Endothelial cell of umbilical vein (primary cell): Measurements from ENCODE around the gene TCF7L2. TPM values are rescaled to one million over a fixed set of nuclear protein-coding genes. Genes with fewer than 3 reads are reported as not detected.

ENCODE experiments used
- BruUV-seq: library from RNA; stranded (reverse); fragments of 400-500 nt; replicated peaks from 2 replicates; lab custom pipeline; 2021; lab: Mats Ljungman, UMichigan
- CTCF ChIA-PET: fragments of 300-600, 350-600 bp; sonication (Branson Sonifier 250); formaldehyde crosslinking; loops from one replicate; lab custom pipeline; 2021; ENCODE audit warnings: antibody characterized with exemption, inconsistent platforms; lab: Charles Lee
- POLR2A ChIA-PET: fragments of 300-600, 350-600 bp; sonication (Branson Sonifier 250); formaldehyde crosslinking; loops from one replicate; lab custom pipeline; 2021; ENCODE audit warnings: antibody characterized with exemption, inconsistent platforms; lab: Charles Lee
- DNase-seq: peaks from one replicate; pipeline ENCODE4 v3.0.0-alpha.2; 2011; ENCODE audit warnings: low read depth, low spot score
- FAIRE-seq: peaks from 2 replicates; lab custom pipeline; 2011; peaks lifted over from hg19 to GRCh38; lab: Jason Lieb, UNC
- H2AFZ ChIP-seq: 2 replicates; pipeline ENCODE4 v1.6.0; 2012; ENCODE audit warnings: low read depth, low read length, control low read depth, inconsistent platforms
- H3K27ac ChIP-seq: 2 replicates; pipeline ENCODE4 v1.5.1; 2011; ENCODE audit warnings: low read depth, mild to moderate bottlenecking, control low read depth, low read length, moderate library complexity; ENCODE audit not compliant: insufficient read depth
- H3K27me3 ChIP-seq, 2 experiments: 2 replicates each; pipeline versions ENCODE4 v1.6.0 to v1.6.1; 2011; ENCODE audit warnings: low read length in 2 of 2, mixed read lengths in 1 of 2; ENCODE audit not compliant: control insufficient read depth in 2 of 2, insufficient read depth in 2 of 2
- H3K36me3 ChIP-seq, 2 experiments: 2 replicates in 1 of 2; 3 replicates in 1 of 2; pipeline ENCODE4 v1.5.1; 2011; ENCODE audit warnings: low read length in 2 of 2, mild to moderate bottlenecking in 1 of 2, moderate library complexity in 1 of 2; ENCODE audit not compliant: control insufficient read depth in 2 of 2, insufficient read depth in 2 of 2; ENCODE audit errors: extremely low read depth in 1 of 2
- H3K4me1 ChIP-seq: 3 replicates; pipeline ENCODE4 v1.5.1; 2011; ENCODE audit warnings: mild to moderate bottlenecking, low read length; ENCODE audit not compliant: control insufficient read depth, insufficient read depth; ENCODE audit errors: extremely low read depth
- H3K4me2 ChIP-seq: 2 replicates; pipeline ENCODE4 v1.6.1; 2011; ENCODE audit warnings: low read length, control low read depth, mixed read lengths; ENCODE audit not compliant: insufficient read depth
- H3K4me3 ChIP-seq, 3 experiments: fragments of 200-600 bp in 1 of 3; sonication (generic), shearing (Covaris generic) in 1 of 3; replicated peaks in 1 of 3; 2 replicates each; pipeline ENCODE4 v1.5.1; 2011 to 2016; ENCODE audit warnings: control low read depth in 3 of 3, low read length in 3 of 3, mild to moderate bottlenecking in 2 of 3, inconsistent platforms in 1 of 3, low read depth in 1 of 3, moderate library complexity in 1 of 3; ENCODE audit not compliant: insufficient read depth in 1 of 3
- H3K79me2 ChIP-seq: 2 replicates; pipeline ENCODE4 v1.6.0; 2012; ENCODE audit warnings: low read length, inconsistent platforms; ENCODE audit not compliant: control insufficient read depth, insufficient read depth
- H3K9ac ChIP-seq: replicated peaks from 2 replicates; pipeline ENCODE3; 2011; ENCODE audit warnings: low read length, control low read depth; ENCODE audit not compliant: insufficient read depth; ENCODE audit errors: extremely low read depth
- H3K9me1 ChIP-seq: replicated peaks from 3 replicates; pipeline ENCODE4 v1.6.0; 2011; ENCODE audit warnings: mild to moderate bottlenecking, low read length; ENCODE audit not compliant: control insufficient read depth, insufficient read depth; ENCODE audit errors: extremely low read depth
- H3K9me3 ChIP-seq: replicated peaks from 2 replicates; pipeline ENCODE4 v1.5.1; 2012; ENCODE audit warnings: low read length, inconsistent platforms; ENCODE audit not compliant: control insufficient read depth, insufficient read depth
- H4K20me1 ChIP-seq: replicated peaks from 2 replicates; pipeline ENCODE3; 2011; ENCODE audit warnings: mild to moderate bottlenecking, low read length; ENCODE audit not compliant: control insufficient read depth, insufficient read depth; ENCODE audit errors: extremely low read depth
- EZH2 ChIP-seq: IDR thresholded peaks from 2 replicates; pipeline ENCODE4 v1.6.1; 2012; ENCODE audit warnings: borderline replicate concordance, low read depth, mild to moderate bottlenecking, moderate library complexity, low read length, inconsistent platforms; ENCODE audit not compliant: severe bottlenecking
- FOS ChIP-seq: IDR thresholded peaks from 2 replicates; pipeline ENCODE4 v1.6.1; 2011; ENCODE audit warnings: mild to moderate bottlenecking, low read length, moderate library complexity, borderline replicate concordance; ENCODE audit not compliant: insufficient read depth
- GATA2 ChIP-seq: IDR thresholded peaks from 2 replicates; pipeline ENCODE4 v1.7.0; 2011; ENCODE audit warnings: low read depth, mild to moderate bottlenecking, moderate library complexity, mixed read lengths, low read length; ENCODE audit not compliant: insufficient read length, insufficient read depth
- JUN ChIP-seq: IDR thresholded peaks from 2 replicates; pipeline ENCODE4 v1.6.1; 2011; ENCODE audit warnings: borderline replicate concordance, low read depth; ENCODE audit not compliant: insufficient read length, insufficient read depth
- MYC ChIP-seq: IDR thresholded peaks from one replicate; pipeline ENCODE4 v1.6.1; 2011; ENCODE audit warnings: mild to moderate bottlenecking, low read depth, low read length
- POLR2A ChIP-seq: IDR thresholded peaks from 2 replicates; pipeline ENCODE4 v1.6.1; 2012; ENCODE audit warnings: low read depth, mild to moderate bottlenecking, control low read depth, low read length
- POLR2AphosphoS5 ChIP-seq: IDR thresholded peaks from 2 replicates; pipeline ENCODE4 v1.6.1; 2012; ENCODE audit warnings: low read depth, mild to moderate bottlenecking, control low read depth, low read length, moderate library complexity; ENCODE audit not compliant: insufficient read depth
- dilution Hi-C: fragments of 300-500 bp; cut with MboI; formaldehyde crosslinking; loops from one replicate; pipeline ENCODE4 v1.15.0; 2019; ENCODE audit warnings: low sequenced_read_pairs; ENCODE audit not compliant: extremely low pct_ligation_motif_present
- intact Hi-C: fragments of 100-400 bp; cut with micrococcal nuclease; formaldehyde crosslinking; loops from one replicate; pipeline ENCODE4 v1.10.0; 2022
- polyA plus RNA-seq, 4 experiments: library from polyadenylated mRNA; depleted of rRNA in 3 of 4; stranded (reverse) in 3 of 4; unstranded in 1 of 4; fragments of >200 nt; gene quantifications; 2 replicates each; pipeline versions ENCODE4 v1.2.1 to v1.2.3, GENCODE V29; 2011 to 2012; ENCODE audit warnings: missing spikeins in 1 of 4
- total RNA-seq: library from RNA; stranded (reverse); gene quantifications from 2 replicates; pipeline ENCODE4 v1.2.3, GENCODE V29; 2021
- TF ChIP-seq, protein P1 (sequence below): IDR thresholded peaks from 2 replicates; pipeline ENCODE4 v1.6.1; 2011; ENCODE audit not compliant: insufficient read depth, insufficient read length
- TF ChIP-seq, protein P2 (sequence below), 2 donors: IDR thresholded peaks; 1 replicate in 1 of 2; 2 replicates in 1 of 2; pipeline ENCODE4 v1.5.1; 2011; ENCODE audit warnings: low read length in 2 of 2, mild to moderate bottlenecking in 2 of 2, moderate library complexity in 2 of 2, control low read depth in 1 of 2, inconsistent platforms in 1 of 2, low read depth in 1 of 2; ENCODE audit not compliant: insufficient read depth in 1 of 2; ENCODE audit errors: extremely low read depth in 1 of 2

Gene TCF7L2
- total and polyA plus RNA-seq, 2 donors (not counting 3 experiments of a cell fraction or from before 2014, with no cell fraction given): 9.9 to 21.8 TPM

- Histone ChIP-seq H3K9ac (no peak overlapping the region), H3K79me2 (no peaks in the 10 kb centered on the region), H4K20me1 (no peaks in the 10 kb centered on the region), H3K27ac (no peak overlapping the region), H3K9me3 (no peaks in the 10 kb centered on the region), H3K36me3 (no peaks in the 10 kb centered on the region), H3K27me3 (peaks cover 3 to 4% of the 10 kb centered on the region in 2 experiments), H3K9me1 (no peaks in the 10 kb centered on the region), H3K4me2 (no peak overlapping the region), H3K4me1 (no peaks in the 10 kb centered on the region), H3K4me3 (no peak overlapping the region), H2AFZ (no peak overlapping the region)
- dilution Hi-C loops (no loop called here), intact Hi-C loops (no loop called here)
- POLR2A ChIA-PET: no interaction called here
- TF ChIP-seq, protein P1, sequence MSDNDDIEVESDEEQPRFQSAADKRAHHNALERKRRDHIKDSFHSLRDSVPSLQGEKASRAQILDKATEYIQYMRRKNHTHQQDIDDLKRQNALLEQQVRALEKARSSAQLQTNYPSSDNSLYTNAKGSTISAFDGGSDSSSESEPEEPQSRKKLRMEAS: no peak
- no peak for TF ChIP-seq POLR2AphosphoS5
- no peak for TF ChIP-seq POLR2A
- TF ChIP-seq GATA2: no peak
- TF ChIP-seq FOS: no peak
- CTCF ChIA-PET: no interaction called here
- DNase-seq (no peak), FAIRE-seq (no peak)
- BruUV-seq: no TSS peak
Measured at GRCh38 chr10:113199459-113199858, 249.4 kb downstream of the TCF7L2 start.

- intact Hi-C loops: no loop called here
- Histone ChIP-seq H3K9me1 (no peaks in the 10 kb centered on the region), H3K9me3 (no peaks in the 10 kb centered on the region), H3K27ac (no peak overlapping the region), H3K4me2 (no peak overlapping the region), H3K4me1 (no peaks in the 10 kb centered on the region), H3K9ac (no peak overlapping the region), H3K27me3 (peaks cover 2 to 3% of the 10 kb centered on the region in 2 experiments), H2AFZ (no peak overlapping the region), H3K79me2 (no peaks in the 10 kb centered on the region), H3K36me3 (no peaks in the 10 kb centered on the region), H3K4me3 (no peak overlapping the region), H4K20me1 (no peaks in the 10 kb centered on the region)
- ChIA-PET POLR2A (no interaction called here), CTCF (no interaction called here)
- DNase-seq (no peak), FAIRE-seq (no peak)
- TF ChIP-seq EZH2: no peak
- no peak for TF ChIP-seq POLR2AphosphoS5
- TF ChIP-seq, protein P1: no peak
- TF ChIP-seq POLR2A: no peak
- no peak for TF ChIP-seq JUN
- TF ChIP-seq, protein P2, sequence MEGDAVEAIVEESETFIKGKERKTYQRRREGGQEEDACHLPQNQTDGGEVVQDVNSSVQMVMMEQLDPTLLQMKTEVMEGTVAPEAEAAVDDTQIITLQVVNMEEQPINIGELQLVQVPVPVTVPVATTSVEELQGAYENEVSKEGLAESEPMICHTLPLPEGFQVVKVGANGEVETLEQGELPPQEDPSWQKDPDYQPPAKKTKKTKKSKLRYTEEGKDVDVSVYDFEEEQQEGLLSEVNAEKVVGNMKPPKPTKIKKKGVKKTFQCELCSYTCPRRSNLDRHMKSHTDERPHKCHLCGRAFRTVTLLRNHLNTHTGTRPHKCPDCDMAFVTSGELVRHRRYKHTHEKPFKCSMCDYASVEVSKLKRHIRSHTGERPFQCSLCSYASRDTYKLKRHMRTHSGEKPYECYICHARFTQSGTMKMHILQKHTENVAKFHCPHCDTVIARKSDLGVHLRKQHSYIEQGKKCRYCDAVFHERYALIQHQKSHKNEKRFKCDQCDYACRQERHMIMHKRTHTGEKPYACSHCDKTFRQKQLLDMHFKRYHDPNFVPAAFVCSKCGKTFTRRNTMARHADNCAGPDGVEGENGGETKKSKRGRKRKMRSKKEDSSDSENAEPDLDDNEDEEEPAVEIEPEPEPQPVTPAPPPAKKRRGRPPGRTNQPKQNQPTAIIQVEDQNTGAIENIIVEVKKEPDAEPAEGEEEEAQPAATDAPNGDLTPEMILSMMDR (IDR thresholded peaks at IDR 0.05; ENCODE audit: extremely low read depth in 1 of 2, insufficient read depth in 1 of 2, low read depth in 1 of 2, low read length in 2 of 2): no peak
- no peak for TF ChIP-seq GATA2
- no peak for TF ChIP-seq FOS
- no peak for TF ChIP-seq MYC
- dilution Hi-C loops: no loop called here
- BruUV-seq: no TSS peak
Measured at GRCh38 chr10:113202011-113202410, 252.0 kb downstream of the TCF7L2 start.
